Activated naive CD8-positive, alpha-beta T cell (primary cell): ENCODE measurements around the gene MSRB1.
"Not testable (repeated sequence)": the region's sequence is repeated elsewhere in the genome, so short reads cannot be mapped to it uniquely, and the experiment has no call there.

Experiments
- H3K27ac Mint-ChIP-seq: one replicate; pipeline ENCODE4 v1.8.0; 2021; ENCODE audit warnings: mixed read lengths
- H3K27me3 Mint-ChIP-seq: one replicate; pipeline ENCODE4 v1.8.0; 2021; ENCODE audit warnings: mixed read lengths
- H3K36me3 Mint-ChIP-seq: one replicate; pipeline ENCODE4 v1.8.0; 2021; ENCODE audit warnings: mixed read lengths
- H3K4me1 Mint-ChIP-seq: one replicate; pipeline ENCODE4 v1.8.0; 2021; ENCODE audit warnings: low read depth, mixed read lengths
- H3K4me3 Mint-ChIP-seq: one replicate; pipeline ENCODE4 v1.8.0; 2021; ENCODE audit warnings: mild to moderate bottlenecking, mixed read lengths
- H3K9me3 Mint-ChIP-seq: one replicate; pipeline ENCODE4 v1.8.0; 2021; ENCODE audit warnings: low read depth, mixed read lengths

Gene MSRB1

DNA sequence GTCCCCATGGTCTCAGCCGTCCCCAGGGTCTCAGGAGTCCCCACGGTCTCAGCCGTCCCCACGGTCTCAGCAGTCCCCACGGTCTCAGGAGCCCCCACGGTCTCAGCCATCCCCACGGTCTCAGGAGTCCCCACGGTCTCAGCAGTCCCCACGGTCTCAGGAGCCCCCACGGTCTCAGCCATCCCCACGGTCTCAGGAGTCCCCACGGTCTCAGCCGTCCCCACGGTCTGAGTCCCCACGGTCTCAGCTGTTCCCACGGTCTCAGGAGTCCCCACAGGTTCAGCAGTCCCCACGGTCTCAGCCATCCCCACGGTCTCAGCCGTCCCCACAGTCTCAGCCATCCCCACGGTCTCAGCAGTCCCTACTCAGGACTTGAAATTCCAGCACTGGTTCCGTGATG lies 22.9 kb downstream of the MSRB1 start:
- H3K9me3 Mint-ChIP-seq, H3K36me3 Mint-ChIP-seq, H3K27ac Mint-ChIP-seq, H3K4me1 Mint-ChIP-seq, H3K4me3 Mint-ChIP-seq: not testable (repeated sequence)
- peaks cover 24% of the 10 kb centered on the region for H3K27me3 Mint-ChIP-seq

DNA sequence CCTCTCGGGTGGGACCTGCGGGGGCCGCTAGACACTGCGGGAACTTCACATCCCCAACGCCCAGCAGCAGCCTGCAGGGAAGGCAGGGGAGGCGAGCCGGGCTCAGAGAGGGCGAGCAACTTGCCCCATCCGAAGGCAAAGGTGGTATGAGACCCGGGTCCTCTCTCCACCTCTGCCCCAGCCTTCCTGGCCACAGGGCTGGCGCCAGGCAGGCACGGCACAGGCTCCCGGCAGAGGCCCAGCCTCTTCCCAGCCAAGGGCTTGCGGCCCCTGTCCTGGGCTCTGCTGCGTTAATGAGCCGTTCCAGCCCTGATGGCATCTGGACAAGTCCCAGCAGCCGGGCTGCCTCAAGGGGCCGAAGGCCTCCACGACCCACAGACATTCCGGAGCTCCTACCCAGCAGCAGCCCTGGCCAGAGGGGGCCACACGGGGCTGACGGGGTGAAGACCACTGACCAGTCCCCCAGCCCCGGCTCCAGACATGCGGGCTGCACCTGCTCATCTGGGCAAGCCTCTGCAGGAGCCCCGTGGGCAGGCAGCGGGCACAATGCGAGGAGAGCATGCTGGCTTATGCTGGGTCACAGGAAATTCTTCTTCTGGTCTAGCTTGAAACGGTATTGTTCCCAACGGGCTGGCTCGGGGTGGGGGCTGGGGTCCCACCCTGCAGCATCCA lies 23.5 kb downstream of the MSRB1 start:
- no peak overlapping the region for H3K4me3 Mint-ChIP-seq
- H3K27ac Mint-ChIP-seq, result no peak overlapping the region
- no peaks in the 10 kb centered on the region for H3K36me3 Mint-ChIP-seq
- H3K9me3 Mint-ChIP-seq, result no peaks in the 10 kb centered on the region
- peaks cover 5% of the 10 kb centered on the region for H3K4me1 Mint-ChIP-seq
- peaks cover 24% of the 10 kb centered on the region for H3K27me3 Mint-ChIP-seq

DNA sequence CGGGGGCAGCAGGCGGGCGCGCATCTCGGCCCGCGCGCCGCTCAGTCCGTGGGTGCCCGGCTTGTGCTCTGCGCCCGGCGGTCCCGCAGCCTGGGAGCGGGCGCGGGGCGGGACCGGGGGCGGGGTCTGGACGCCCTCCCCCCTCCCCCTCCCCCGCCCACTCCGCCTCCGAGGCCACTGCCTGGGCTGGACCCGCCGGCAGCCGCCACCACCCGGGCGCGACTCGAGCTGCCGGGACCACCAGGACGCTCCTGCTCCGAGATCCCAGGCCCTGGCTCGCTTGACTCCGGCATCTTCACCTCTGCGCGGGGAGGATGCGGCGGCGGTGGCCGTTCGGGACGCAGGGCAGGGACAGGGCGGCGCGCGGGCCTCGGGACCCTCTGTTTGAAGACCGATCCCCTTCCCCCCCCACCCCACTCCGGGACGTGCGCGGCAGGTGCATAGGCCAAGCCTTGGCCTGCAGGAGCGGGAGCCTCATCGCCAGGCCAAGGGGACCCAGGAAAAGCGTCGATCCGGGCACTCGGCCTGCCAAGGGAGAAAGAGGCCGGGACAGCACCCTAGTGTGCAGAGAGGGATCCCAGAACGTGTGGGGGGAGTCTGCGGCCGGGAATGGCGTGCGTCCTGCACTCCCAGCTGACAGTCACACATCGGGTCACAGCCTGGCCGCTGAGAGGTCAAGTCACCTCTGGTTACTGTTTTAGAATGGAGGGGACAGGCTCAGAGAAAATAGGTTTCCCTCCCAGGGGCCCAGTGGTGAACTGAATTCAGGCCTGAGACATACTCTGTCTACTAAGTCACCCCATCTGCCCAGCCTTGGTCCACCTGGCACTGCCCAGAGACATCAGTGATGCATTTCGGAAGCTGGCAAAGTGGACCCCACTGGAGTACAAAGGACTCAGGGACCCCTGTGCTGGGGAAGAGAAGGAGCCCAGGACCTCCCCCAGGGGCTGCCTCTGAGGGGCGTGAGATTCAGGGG lies 24.4 kb downstream of the MSRB1 start, which contains the start of gene HS3ST6:
TSS of gene HS3ST6 (minus strand) at position 65 of the 976 bp plus-strand sequence. CDS start 92 bp downstream, outside the sequence.
- H3K27me3 Mint-ChIP-seq, result peaks cover 24% of the 10 kb centered on the region
- no peaks in the 10 kb centered on the region for H3K36me3 Mint-ChIP-seq
- H3K27ac Mint-ChIP-seq, result no peak within 1 kb of the TSS
- H3K4me3 Mint-ChIP-seq, result no peak within 1 kb of the TSS
- H3K9me3 Mint-ChIP-seq, result no peaks in the 10 kb centered on the region
- peaks cover 5% of the 10 kb centered on the region for H3K4me1 Mint-ChIP-seq

DNA sequence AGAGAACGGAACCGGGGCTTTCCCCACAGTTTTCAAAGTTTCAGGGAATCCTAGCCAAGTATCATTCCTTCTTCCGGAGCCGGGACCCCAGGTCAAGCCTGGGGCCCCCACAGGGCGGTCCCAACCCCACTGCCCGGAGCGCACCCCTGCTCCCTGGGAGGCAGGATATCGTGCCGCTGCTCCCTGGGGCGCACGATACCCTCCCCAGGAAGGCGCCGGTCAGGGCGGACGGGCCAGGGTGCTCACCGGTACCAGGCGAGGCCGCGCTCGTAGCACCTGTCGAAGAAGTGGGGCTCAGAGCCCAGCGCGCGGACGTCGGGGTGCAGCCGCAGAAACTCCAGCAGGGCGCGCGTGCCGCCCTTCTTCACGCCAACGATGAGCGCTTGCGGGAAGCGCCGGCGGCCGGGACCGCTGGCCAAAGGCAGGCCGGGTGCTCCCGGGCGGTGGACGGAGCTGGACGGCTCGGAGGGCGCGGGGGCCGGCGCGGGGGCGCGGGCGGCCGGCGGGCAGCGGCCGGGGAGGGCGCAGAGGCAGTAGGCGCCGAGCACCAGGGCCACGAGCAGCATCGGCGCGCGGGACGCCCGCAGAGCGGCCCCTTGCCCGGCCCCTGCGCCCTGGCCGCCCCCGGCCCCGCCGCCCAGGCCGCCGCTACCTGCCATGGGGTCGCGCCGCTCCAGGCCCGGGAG lies 25.2 kb downstream of the MSRB1 start:
- no peak overlapping the region for H3K27ac Mint-ChIP-seq
- H3K36me3 Mint-ChIP-seq, result no peaks in the 10 kb centered on the region
- no peak overlapping the region for H3K4me3 Mint-ChIP-seq
- peaks cover 5% of the 10 kb centered on the region for H3K4me1 Mint-ChIP-seq
- peaks cover 22% of the 10 kb centered on the region for H3K27me3 Mint-ChIP-seq
- H3K9me3 Mint-ChIP-seq, result no peaks in the 10 kb centered on the region

DNA sequence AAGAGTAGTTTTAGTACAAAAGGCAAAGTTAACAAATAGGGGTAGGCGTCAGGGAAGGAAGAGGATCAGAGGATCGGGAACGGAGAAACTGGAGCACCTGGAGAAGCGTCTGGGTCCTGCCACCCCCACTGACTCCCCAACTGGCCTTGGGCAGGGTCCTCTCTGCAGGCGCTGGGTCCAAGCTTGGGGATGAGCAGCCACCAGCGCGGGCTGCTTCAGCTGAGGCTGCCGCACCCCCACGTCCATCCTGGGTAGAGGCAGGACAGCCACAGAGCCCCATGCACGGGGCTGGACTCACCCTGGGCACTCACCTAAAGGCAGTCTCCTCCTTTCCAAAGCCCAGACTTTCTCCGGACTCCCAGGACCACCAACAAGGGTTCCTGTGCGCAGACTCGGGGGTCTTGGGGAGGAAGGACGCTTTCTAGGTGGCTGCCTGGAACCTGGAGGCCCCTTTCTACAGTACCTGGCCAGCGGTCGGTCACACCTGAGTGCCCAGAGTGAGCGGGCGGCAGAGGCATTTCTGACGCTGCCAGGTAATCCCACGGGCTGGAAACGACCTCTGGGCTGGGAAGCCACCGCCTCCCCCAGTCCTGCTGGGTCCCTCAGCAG lies 25.8 kb downstream of the MSRB1 start:
- no peak overlapping the region for H3K4me3 Mint-ChIP-seq
- no peaks in the 10 kb centered on the region for H3K36me3 Mint-ChIP-seq
- no peaks in the 10 kb centered on the region for H3K9me3 Mint-ChIP-seq
- H3K4me1 Mint-ChIP-seq, result peaks cover 5% of the 10 kb centered on the region
- H3K27me3 Mint-ChIP-seq, result peaks cover 17% of the 10 kb centered on the region
- H3K27ac Mint-ChIP-seq, result no peak overlapping the region

DNA sequence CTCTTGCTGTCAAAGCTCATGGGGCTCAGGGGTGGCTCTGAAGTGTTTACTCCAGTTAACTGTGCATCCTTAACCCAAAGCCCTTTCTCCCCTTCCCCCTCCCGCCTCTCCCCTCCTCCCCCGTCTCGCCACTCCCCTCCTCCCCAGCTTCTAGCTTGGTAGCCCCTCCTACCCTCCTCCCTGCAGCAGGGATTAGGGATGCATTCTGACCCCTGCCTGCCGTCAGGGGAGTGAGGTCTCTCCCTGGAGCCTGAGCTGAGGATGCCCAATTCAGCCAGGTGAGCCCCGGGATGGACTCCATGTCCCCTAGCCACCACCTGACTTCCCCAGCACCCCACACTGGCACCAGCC lies 26.4 kb downstream of the MSRB1 start:
- Mint-ChIP-seq H3K27ac (no peak overlapping the region), H3K4me1 (peaks cover 5% of the 10 kb centered on the region), H3K4me3 (no peak overlapping the region), H3K27me3 (peaks cover 16% of the 10 kb centered on the region), H3K36me3 (no peaks in the 10 kb centered on the region), H3K9me3 (no peaks in the 10 kb centered on the region)

DNA sequence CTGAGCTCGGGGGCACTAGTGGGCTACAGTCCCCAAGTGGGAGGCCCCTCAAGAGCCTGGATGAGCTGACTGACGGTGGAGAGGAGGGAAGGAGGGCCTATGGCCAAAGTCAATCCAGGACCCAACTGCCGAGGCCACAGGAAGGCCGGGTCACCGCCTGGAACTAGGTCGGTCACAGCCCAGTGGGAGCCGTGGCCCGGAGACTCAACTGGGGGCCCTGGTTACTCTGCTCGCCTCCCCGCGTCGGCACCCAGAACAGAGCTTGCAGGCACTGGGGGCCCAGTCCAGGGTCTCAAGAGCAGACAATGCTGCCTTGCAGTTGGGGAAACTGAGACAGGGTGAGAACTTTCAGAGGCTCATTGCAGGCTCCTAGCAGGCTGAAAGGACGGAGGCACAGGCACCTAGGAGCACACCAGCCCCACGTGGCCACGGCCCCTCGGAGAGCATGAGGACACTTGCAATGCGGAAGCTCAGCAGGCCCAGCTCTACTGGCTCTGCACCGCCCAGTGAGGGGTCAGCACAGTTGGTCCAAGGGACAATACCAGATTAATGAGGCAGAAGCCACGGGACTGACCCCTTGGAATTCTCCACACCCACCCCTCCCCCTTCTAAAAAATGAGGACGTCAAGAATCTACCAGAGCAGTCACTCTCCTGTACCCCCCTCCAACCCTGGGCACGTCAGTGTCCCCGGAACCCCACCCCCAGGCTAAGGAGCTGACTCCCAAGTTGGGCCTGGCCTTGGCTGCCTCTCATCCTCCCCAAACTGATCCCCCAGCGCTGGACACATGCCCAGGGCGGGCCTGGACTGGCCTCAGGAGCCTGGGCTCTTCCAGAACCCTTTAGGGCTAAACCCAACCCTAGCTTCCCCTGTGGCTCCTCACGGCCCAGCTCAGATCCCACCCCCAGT lies 27.0 kb downstream of the MSRB1 start:
- Mint-ChIP-seq H3K4me1 (peaks cover 5% of the 10 kb centered on the region), H3K4me3 (no peak overlapping the region), H3K9me3 (no peaks in the 10 kb centered on the region), H3K36me3 (no peaks in the 10 kb centered on the region), H3K27ac (no peak overlapping the region), H3K27me3 (peaks cover 10% of the 10 kb centered on the region)

DNA sequence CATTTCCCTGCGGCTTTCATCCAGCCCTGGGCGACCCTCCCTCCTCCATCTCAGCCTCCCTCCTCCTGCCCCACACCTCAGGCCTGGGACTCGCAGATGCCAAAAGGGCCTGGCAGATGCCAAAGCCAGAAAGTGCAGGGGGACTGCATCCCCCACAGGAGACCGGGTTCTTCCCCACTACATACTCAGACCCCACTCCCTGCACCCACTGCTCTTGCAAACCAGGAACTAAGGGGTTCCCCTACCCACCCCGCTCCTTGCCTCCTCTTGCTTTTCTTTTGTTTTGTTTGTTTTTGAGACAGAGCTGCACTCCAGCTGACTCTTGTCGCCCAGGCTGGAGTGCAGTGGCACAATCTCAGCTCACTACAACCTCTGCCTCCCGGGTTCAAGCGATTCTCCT lies 28.0 kb downstream of the MSRB1 start:
- no peaks in the 10 kb centered on the region for H3K36me3 Mint-ChIP-seq
- H3K27ac Mint-ChIP-seq, result no peak overlapping the region

DNA sequence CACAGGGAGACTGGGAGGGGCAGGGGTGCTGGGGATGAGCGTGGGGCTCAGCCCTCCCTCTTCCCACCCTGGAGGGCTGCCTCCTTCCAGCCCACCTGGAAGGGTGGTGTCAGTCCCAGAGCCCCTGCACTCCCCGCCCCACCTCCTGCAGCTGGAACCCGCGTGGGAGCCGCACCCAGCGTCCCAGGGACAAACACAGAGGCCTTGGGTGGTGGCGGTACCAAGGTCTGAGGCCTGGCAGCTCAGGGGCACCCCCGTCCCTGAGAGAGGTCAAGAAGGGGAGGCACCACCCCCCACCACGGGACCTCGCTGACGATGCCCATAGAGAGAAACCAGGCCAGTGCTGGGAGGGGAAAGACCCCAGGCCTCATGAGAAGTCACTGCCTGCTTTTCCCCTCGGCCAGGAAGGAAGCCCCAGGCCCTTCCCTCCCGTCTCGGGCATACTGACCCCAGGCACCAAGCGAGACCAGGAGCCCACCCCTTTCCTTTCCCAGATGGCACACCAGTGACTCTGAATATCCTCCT lies 28.9 kb downstream of the MSRB1 start:
- Mint-ChIP-seq H3K9me3 (no peaks in the 10 kb centered on the region), H3K4me3 (no peak overlapping the region), H3K27ac (no peak overlapping the region), H3K36me3 (no peaks in the 10 kb centered on the region), H3K27me3 (peaks cover 5% of the 10 kb centered on the region), H3K4me1 (peaks cover 2% of the 10 kb centered on the region)

More for the DNA sequence above, 28.0 kb downstream of the MSRB1 start:
- Mint-ChIP-seq H3K4me1 (peaks cover 2% of the 10 kb centered on the region), H3K9me3 (no peaks in the 10 kb centered on the region), H3K4me3 (no peak overlapping the region), H3K27me3 (peaks cover 5% of the 10 kb centered on the region)

DNA sequence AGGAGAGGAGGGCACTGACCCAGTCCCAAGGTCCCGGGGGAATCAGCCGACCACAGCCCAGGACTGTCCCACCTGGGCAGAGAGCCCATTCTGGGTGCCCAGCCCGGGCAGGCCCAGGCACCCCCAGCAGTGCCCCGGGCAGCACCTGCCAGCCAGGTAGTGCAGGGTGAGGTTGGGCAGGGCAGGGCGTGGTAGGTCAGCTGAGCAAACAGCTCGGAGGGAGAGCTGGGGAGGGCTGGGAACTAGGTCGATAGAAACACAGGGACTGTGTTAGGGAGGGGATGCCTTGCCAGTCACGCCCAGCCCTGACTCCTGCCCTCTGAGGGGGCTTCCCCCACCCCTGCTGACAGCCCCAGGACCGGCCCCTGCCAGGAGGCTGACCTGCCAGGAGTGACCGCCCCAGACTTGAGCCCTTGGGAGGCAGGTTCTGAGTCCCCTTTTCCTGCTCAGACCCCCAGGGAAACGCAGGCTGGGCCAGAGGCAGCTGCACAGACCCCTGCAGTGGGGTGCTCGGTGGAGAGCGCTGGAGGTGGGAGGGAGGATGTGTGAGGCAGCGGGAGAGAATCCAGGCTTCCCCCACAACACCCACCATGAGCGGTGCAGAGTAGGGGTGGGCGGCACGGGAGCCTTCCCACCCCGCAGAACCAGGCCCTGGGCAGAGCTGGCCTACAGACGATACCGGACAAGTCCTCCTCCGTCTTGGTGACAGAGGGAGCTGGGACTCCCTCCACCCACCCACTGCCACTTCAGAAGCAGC lies 29.5 kb downstream of the MSRB1 start:
- H3K27ac Mint-ChIP-seq, result no peak overlapping the region
- no peaks in the 10 kb centered on the region for H3K36me3 Mint-ChIP-seq
- no peaks in the 10 kb centered on the region for H3K9me3 Mint-ChIP-seq
- peaks cover 7% of the 10 kb centered on the region for H3K27me3 Mint-ChIP-seq
- no peak overlapping the region for H3K4me3 Mint-ChIP-seq
- peaks cover 2% of the 10 kb centered on the region for H3K4me1 Mint-ChIP-seq

DNA sequence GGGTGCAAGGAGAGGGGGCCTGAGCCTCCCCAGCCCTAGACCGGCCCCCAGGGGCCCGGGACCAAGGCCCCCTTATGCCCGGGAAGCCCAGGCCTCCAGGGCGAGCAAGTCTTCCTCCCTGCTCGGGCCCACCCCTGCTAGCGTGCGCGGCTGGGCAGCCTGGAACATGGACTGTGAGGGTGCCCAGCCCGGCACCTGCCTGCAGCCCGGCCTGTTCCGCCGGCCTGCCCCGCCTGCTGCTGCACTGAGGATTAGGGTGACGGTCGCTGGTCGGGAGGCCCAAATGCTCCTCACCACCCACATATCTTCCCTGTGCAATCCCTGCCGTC lies 30.8 kb downstream of the MSRB1 start:
- Mint-ChIP-seq H3K27me3 (peaks cover 7% of the 10 kb centered on the region), H3K4me3 (no peak overlapping the region), H3K36me3 (no peaks in the 10 kb centered on the region), H3K27ac (no peak overlapping the region), H3K9me3 (no peaks in the 10 kb centered on the region), H3K4me1 (peaks cover 2% of the 10 kb centered on the region)

DNA sequence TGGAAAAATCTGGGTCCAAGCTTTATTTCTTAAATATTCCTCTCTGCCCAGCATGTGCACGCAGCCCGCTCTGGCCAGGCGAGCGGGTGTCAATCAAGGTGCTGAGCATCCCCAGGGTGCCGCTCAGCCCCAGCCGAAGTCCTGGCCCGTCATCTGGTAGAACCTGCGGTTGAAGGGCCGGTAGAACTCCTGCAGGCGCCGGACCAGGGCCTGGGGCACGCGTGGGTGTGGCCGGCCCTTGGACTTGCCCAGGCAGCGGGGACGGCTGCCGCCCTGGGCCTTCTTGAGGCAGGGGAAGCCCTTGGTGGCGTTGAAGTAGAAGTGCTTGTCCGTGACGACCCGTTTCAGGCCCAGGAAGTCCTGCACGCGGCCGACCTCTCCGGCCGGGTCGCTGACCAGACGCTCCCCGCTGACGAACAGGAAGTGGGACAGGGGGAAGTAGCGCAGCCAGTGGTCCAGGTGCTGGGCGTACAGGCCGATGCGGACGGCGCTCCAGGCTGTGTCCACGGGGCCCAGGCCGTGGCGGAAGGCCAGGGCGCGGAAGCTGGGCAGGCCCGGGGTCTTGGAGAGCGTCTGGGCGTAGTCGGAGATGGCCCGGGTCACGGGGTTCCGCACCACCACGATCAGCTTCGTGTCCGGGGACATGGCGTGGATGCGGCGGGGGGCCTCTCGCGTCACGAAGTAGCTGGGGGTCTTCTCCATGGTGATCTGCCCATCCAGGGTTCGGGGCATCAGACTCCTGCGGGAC lies 31.4 kb downstream of the MSRB1 start:
- peaks cover 4% of the 10 kb centered on the region for H3K27me3 Mint-ChIP-seq
- H3K4me1 Mint-ChIP-seq, result no peaks in the 10 kb centered on the region
- no peaks in the 10 kb centered on the region for H3K9me3 Mint-ChIP-seq
- no peak overlapping the region for H3K27ac Mint-ChIP-seq
- H3K4me3 Mint-ChIP-seq, result no peak overlapping the region
- no peaks in the 10 kb centered on the region for H3K36me3 Mint-ChIP-seq
